Heart right ventricle (tissue), 16 donors: ENCODE data around the gene SPRR2D. TPM values are rescaled to one million over a fixed set of nuclear protein-coding genes. Genes with fewer than 3 reads are reported as not detected.
"Not testable (repeated sequence)": the region's sequence is repeated elsewhere in the genome, so short reads cannot be mapped to it uniquely, and the experiment has no call there.

Experiments used
- ATAC-seq, 8 donors: fragments of 200-7000 bp; cut with Tn5 transposase; one replicate each; pipeline ENCODE4 v1.9.1; 2020; ENCODE audit warnings: mild to moderate bottlenecking in 8 of 8, moderate library complexity in 8 of 8, moderate number of reproducible peaks in 1 of 8
- DNase-seq, 2 donors: peaks; one replicate each; pipeline ENCODE4 v3.0.0-alpha.2; 2020
- H3K27ac ChIP-seq, 10 donors: fragments of 200-600 bp; sonication (generic) in 2 of 10; one replicate each; pipeline versions ENCODE4 v1.5.0 to v1.8.0; 2020 to 2022; ENCODE audit warnings: mild to moderate bottlenecking in 3 of 10
- H3K27me3 ChIP-seq, 7 donors: fragments of 200-600 bp; one replicate each; pipeline ENCODE4 v1.8.0; 2021 to 2022; ENCODE audit warnings: mild to moderate bottlenecking in 2 of 7
- H3K36me3 ChIP-seq, 9 donors: fragments of 200-600 bp; sonication (generic) in 1 of 9; one replicate each; pipeline versions ENCODE4 v1.5.0 to v1.8.0; 2020 to 2022; ENCODE audit warnings: mild to moderate bottlenecking in 2 of 9
- H3K4me1 ChIP-seq, 9 donors: fragments of 200-600 bp; sonication (generic) in 1 of 9; one replicate each; pipeline versions ENCODE4 v1.5.0 to v1.8.0; 2020 to 2022; ENCODE audit warnings: mild to moderate bottlenecking in 4 of 9
- H3K4me3 ChIP-seq, 10 donors: fragments of 200-600 bp; sonication (generic) in 2 of 10; one replicate each; pipeline versions ENCODE4 v1.5.0 to v1.8.0; 2020 to 2022; ENCODE audit warnings: mild to moderate bottlenecking in 7 of 10, moderate library complexity in 2 of 10
- H3K9me3 ChIP-seq, 11 donors: fragments of 200-600 bp in 10 of 11; sonication (generic) in 2 of 11; one replicate each; pipeline versions ENCODE4 v1.5.0 to v1.8.0; 2013 to 2022; ENCODE audit warnings: mild to moderate bottlenecking in 2 of 11, control low read depth in 1 of 11, moderate library complexity in 1 of 11
- WGBS, 2 donors: extraction: QIAGEN DNeasy Blood & Tissue Kit; methylation state at CpG; one replicate each; pipeline ENCODE4 v1.1.7; 2013; ENCODE audit warnings: inconsistent platforms in 1 of 2; 5-methylcytosine and 5-hydroxymethylcytosine counted together
- intact Hi-C, 10 donors: fragments of 100-400 bp; cut with DNase I; formaldehyde crosslinking; loops; one replicate each; pipeline versions ENCODE4 v1.11.1 to v1.14.2; 2022
- polyA plus RNA-seq, 2 donors: library from polyadenylated mRNA; stranded (reverse); fragments of 200-250 nt; gene quantifications; one replicate each; pipeline ENCODE4 v1.2.3, GENCODE V29; 2013
- total RNA-seq, 10 donors: library from RNA; stranded (reverse); fragmentation: NEBNext Ultra II Directional in 3 of 10; extraction: Animal tissue kit (Norgen Biotek cat#: 25700) in 3 of 10; gene quantifications; one replicate each; pipeline versions ENCODE4 v1.2.1 to v1.2.4, GENCODE V29; 2021 to 2023
- TF ChIP-seq, protein P1 (sequence below), 9 donors: fragments of 200-600 bp; sonication (generic) in 2 of 9; IDR thresholded peaks; one replicate each; pipeline versions ENCODE4 v1.5.0 to v1.8.0; 2021 to 2022; ENCODE audit warnings: antibody characterized with exemption in 9 of 9, mild to moderate bottlenecking in 5 of 9, moderate library complexity in 1 of 9
- donor health status: Arrhythmogenic right ventricular cardiomyopathy.
- donor health status: ischemic (EF 13 %, LVEDD 7.1; RV severe dilation, severe dysfunction).
- donor health status: healthy with polysubstance abuse.
- donor health status: DM: no; HTN: yes; CAD: no.
- donor health status: DM: no; HTN: no; CAD: no.
- donor health status: ischemic (EF 25% LVEDD 6.9; RV normal size, moderate dysfunction).
- donor health status: ischemic (EF 25% LVEDD 5.7; RV mildly dilated, moderate dysfunction).
- donor health status: healthy.
- donor health status: DM: yes; HTN: yes; CAD: no.
- donor health status: Ischemic cardiomyopathy.
- donor health status: ischemic (EF 35%, LVEDD 5.7; RV mildly dilated, moderate dysfunction).
- donor health status: nonischemic (EF 11% LVEDD 7.7; RV severe dilation, severe dysfunction).
- donor health status: DM: yes; HTN: yes; CAD: no.
- donor health status: PGD.
- donor health status: ischemic (EF 29% LVEDD 5.4; RV normal size, mild dysfunction).
- donor health status: nonischemic (EF 23%, LVEDD 6.1; RV moderate dilation, normal function).

The SPRR2D gene
- total and polyA plus RNA-seq, 12 donors = 0.14 TPM; not detected in 11

GRCh38 chr1:153024413-153024812 is 16.5 kb downstream of the SPRR2D start:
- Histone ChIP-seq H3K9me3 (peaks cover 0 to 4% (median 0%) of the 10 kb centered on the region in 11 donors), H3K4me1 (no peaks in the 10 kb centered on the region), H3K4me3 (no peak overlapping the region), H3K27ac (no peak overlapping the region), H3K27me3 (peaks cover 0 to 2% (median 0%) of the 10 kb centered on the region in 7 donors), H3K36me3 (no peaks in the 10 kb centered on the region)
- intact Hi-C loops = no loop called here
- no peak for DNase-seq
- no peak for ATAC-seq
- TF ChIP-seq, protein P1, sequence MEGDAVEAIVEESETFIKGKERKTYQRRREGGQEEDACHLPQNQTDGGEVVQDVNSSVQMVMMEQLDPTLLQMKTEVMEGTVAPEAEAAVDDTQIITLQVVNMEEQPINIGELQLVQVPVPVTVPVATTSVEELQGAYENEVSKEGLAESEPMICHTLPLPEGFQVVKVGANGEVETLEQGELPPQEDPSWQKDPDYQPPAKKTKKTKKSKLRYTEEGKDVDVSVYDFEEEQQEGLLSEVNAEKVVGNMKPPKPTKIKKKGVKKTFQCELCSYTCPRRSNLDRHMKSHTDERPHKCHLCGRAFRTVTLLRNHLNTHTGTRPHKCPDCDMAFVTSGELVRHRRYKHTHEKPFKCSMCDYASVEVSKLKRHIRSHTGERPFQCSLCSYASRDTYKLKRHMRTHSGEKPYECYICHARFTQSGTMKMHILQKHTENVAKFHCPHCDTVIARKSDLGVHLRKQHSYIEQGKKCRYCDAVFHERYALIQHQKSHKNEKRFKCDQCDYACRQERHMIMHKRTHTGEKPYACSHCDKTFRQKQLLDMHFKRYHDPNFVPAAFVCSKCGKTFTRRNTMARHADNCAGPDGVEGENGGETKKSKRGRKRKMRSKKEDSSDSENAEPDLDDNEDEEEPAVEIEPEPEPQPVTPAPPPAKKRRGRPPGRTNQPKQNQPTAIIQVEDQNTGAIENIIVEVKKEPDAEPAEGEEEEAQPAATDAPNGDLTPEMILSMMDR (IDR thresholded peaks at IDR 0.05) = no peak
- 79 to 84% methylated on average over 1 of the region's 1 CpG for WGBS, 2 donors

DNA sequence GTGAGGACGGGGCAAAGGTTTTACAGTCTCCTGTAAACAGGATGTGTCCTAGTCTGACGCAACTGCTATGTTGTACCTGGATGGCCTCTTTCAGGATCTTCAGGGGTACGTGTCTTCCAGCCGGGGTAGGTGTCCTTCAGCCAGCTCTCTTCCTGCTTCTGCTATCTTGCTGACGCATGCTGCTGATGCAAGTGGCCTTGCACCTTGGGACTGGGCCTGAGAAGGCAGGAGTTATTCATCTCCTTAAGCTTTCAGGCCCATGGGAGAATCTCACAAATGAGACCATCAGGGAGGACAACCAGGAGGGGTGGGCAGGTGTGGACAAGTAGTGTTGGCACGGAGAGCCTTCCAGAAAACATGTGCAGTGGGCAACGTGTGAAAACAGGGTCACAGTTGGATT is 17.8 kb downstream of the SPRR2D start:
- ATAC-seq (no peak), DNase-seq (no peak)
- no peaks in the 10 kb centered on the region for H3K27me3 ChIP-seq
- intact Hi-C loops = no loop called here
- no peaks in the 10 kb centered on the region for H3K9me3 ChIP-seq
- no peaks in the 10 kb centered on the region for H3K36me3 ChIP-seq
- no peaks in the 10 kb centered on the region for H3K4me1 ChIP-seq
- TF ChIP-seq, protein P1 (IDR thresholded peaks at IDR 0.05) = no peak
- H3K27ac ChIP-seq = no peak overlapping the region
- 81 to 82% methylated on average over 7 of the region's 7 CpGs for WGBS, 2 donors
- H3K4me3 ChIP-seq = no peak overlapping the region

GRCh38 chr1:153022340-153022739 is 18.6 kb downstream of the SPRR2D start:
- H3K4me1 ChIP-seq, intact Hi-C loops, H3K4me3 ChIP-seq, H3K27ac ChIP-seq, H3K36me3 ChIP-seq, H3K27me3 ChIP-seq, DNase-seq, ATAC-seq, H3K9me3 ChIP-seq: not testable (repeated sequence)
- WGBS, 2 donors = 38 to 50% methylated on average over 9 of the region's 9 CpGs

DNA sequence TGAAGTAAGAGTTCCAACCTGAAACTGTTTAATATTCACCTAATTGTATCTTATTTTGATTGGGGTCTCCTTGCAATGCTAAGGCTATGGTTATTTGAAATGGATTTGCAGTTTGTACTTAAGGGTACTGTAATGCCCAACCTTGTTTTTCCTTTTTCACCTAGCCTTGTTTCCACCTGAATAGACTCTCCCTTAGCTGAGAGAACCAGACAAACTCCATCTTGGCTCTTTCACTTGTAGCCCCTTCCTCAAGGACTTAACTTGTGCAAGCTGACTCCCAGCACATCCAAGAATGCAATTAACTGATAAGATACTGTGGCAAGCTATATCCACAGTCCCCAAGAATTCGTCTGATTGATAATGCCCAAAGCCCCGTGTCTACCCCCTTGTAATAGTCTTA is 19.1 kb downstream of the SPRR2D start:
- H3K36me3 ChIP-seq, ATAC-seq, H3K9me3 ChIP-seq, intact Hi-C loops, H3K27ac ChIP-seq, DNase-seq, H3K27me3 ChIP-seq, H3K4me3 ChIP-seq, H3K4me1 ChIP-seq: not testable (repeated sequence)
- 5% methylated on average over 2 of the region's 2 CpGs for WGBS, 2 donors

GRCh38 chr1:153011235-153011758 is 29.6 kb downstream of the SPRR2D start:
- H3K36me3 ChIP-seq, H3K4me1 ChIP-seq, DNase-seq, intact Hi-C loops, H3K27ac ChIP-seq, H3K4me3 ChIP-seq, H3K9me3 ChIP-seq, H3K27me3 ChIP-seq, ATAC-seq: not testable (repeated sequence)
- 78 to 81% methylated on average over 8 of the region's 8 CpGs for WGBS, 2 donors

GRCh38 chr1:153001382-153001781 is 39.5 kb downstream of the SPRR2D start, which contains the start of gene SPRR3:
TSS of gene SPRR3 (plus strand) at chr1:153001749. CDS start at chr1:153003021, 1,272 bp downstream.
- H3K9me3 ChIP-seq = peaks cover 0 to 3% (median 0%) of the 10 kb centered on the region in 11 donors
- H3K27me3 ChIP-seq = no peaks in the 10 kb centered on the region
- no peaks in the 10 kb centered on the region for H3K4me1 ChIP-seq
- TF ChIP-seq, protein P1 (IDR thresholded peaks at IDR 0.05) = no peak
- no peak within 1 kb of the TSS for H3K4me3 ChIP-seq
- WGBS, 2 donors = 58 to 65% methylated on average over 2 of the region's 2 CpGs
- H3K36me3 ChIP-seq = no peaks in the 10 kb centered on the region
- ATAC-seq = no peak
- no peak within 1 kb of the TSS for H3K27ac ChIP-seq
- DNase-seq = no peak
- intact Hi-C loops = no loop called here
